VCaP (cell line): ENCODE measurements around the gene ZMYM2.

Experiments
- H3K27ac ChIP-seq: fragments of 450-650 bp; 2 replicates; pipeline ENCODE4 v1.5.1; 2017
- TF ChIP-seq, protein P1 (sequence below): fragments of 450-650 bp; conservative IDR thresholded peaks from 2 replicates; pipeline ENCODE4 v1.5.1; 2017; ENCODE audit warnings: mild to moderate bottlenecking, moderate library complexity

ZMYM2 gene

DNA sequence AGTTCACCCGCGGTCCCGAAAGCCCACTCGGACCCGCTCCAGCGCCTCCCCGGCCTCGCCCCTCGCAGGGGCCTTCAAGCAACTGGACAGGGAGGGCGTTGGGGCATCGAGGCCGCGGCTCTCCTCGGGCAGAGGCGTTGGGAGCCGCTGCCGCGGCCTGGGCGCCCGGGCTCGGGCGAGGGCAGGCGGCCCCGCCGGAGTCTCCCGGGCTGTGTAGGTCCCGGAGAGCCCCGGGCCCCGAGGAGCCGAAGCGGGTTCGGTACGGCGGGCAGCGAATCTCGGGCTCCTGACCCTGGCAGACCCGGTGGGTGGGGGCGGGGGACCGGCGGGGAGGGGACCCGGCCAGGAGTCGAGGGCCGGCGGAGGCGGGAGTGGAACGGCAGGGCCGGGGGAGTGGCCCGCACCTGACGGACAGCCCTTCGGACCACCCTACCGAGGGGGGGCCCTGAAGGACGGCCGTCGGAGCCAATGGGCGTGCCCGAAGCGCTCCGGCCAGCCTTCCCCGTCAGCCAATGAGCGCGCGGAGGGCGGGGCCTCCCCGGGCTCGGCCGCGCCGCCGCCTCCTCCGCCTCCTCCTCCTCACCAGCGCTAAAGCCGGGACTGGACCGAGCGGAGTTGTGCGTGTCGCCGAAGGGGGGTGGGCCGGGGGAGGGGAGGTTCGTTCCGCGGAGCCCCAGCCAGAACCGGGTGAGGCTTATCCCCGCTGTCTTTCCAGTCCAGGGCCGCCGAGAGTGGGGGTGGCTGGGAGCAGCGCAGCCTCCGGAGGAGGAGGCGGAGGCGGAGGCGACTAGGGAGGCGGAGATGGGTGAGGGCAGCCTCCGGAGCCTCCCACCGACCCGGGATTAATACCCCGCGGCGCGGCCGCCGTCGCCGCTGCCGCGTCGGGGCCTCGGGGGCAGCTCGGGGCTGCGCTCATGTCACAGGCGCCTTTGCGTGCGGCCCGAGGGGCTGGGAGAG, at the start of gene ZMYM2:
TSS of gene ZMYM2 (plus strand) at position 573 of the 957 bp plus-strand sequence. CDS start 34,346 bp downstream, outside the sequence.
- TF ChIP-seq, protein P1, sequence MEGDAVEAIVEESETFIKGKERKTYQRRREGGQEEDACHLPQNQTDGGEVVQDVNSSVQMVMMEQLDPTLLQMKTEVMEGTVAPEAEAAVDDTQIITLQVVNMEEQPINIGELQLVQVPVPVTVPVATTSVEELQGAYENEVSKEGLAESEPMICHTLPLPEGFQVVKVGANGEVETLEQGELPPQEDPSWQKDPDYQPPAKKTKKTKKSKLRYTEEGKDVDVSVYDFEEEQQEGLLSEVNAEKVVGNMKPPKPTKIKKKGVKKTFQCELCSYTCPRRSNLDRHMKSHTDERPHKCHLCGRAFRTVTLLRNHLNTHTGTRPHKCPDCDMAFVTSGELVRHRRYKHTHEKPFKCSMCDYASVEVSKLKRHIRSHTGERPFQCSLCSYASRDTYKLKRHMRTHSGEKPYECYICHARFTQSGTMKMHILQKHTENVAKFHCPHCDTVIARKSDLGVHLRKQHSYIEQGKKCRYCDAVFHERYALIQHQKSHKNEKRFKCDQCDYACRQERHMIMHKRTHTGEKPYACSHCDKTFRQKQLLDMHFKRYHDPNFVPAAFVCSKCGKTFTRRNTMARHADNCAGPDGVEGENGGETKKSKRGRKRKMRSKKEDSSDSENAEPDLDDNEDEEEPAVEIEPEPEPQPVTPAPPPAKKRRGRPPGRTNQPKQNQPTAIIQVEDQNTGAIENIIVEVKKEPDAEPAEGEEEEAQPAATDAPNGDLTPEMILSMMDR, result no peak
- peak within 1 kb of the TSS; percentile 97 for H3K27ac ChIP-seq

DNA sequence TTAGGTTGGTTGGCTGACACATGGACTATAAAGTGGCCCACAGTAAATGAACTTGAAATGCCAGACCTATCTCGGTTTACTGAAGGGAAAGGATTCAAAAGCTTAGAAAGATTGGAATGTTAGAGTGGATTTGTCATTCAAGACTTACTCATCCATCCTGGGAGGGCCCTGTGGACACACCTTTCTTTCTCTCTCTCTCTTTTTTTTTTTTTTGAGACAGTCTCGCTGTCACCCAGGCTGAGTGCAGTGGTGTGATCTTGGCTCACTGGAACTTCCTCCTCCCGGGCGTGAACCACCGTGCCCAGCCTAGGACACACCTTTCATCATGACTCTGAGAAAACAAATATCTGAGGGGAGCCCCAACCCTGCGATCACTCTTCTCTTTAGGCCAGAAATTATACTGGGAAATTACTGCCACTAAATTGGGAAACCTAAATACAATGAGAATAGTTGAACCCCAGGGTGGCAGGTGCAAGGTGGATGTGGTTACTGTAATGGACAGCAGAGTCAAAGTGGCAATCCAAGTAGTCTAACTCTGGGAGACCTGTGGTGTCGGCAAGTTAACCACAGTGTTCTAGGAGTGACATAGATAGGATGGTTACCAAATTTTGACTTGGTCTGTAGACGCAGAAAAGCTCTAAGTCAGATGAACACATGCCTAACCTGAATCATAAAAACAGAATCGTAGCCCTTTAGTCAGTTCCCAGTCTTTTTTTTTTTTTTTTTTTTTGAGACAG, 48.0 kb upstream of the ZMYM2 start:
- TF ChIP-seq, protein P1, result no peak
- no peak overlapping the region for H3K27ac ChIP-seq

- H3K27ac ChIP-seq, result no peak overlapping the region
- TF ChIP-seq, protein P1, result peak; percentile 75
Measured at GRCh38 chr13:19927117-19927748, 31.3 kb upstream of the ZMYM2 start.

- no peak overlapping the region for H3K27ac ChIP-seq
Measured at GRCh38 chr13:19940106-19940505, 18.4 kb upstream of the ZMYM2 start.

DNA sequence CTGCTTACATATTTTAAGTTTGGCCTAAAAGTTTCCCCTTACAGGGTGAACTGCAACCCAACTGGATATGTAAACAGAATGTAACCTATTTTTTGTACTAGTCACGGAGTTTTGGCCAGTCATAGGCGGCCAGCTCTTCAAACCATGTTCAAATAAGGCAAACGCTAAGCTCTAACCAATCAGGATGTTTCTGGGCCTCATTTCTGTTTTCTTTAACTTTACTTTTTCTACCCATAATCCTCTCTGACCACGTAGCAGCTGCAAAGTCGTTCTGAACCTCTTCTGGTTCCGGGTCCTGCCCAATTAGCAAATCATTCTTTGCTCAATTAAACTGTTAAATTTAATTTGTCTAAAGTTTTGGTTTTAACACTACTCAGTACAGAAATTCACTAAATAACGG, 8.2 kb upstream of the ZMYM2 start:
- no peak overlapping the region for H3K27ac ChIP-seq
- TF ChIP-seq, protein P1, result no peak

More at GRCh38 chr13:19940106-19940505, 18.4 kb upstream of the ZMYM2 start:
- TF ChIP-seq, protein P1, result no peak

DNA sequence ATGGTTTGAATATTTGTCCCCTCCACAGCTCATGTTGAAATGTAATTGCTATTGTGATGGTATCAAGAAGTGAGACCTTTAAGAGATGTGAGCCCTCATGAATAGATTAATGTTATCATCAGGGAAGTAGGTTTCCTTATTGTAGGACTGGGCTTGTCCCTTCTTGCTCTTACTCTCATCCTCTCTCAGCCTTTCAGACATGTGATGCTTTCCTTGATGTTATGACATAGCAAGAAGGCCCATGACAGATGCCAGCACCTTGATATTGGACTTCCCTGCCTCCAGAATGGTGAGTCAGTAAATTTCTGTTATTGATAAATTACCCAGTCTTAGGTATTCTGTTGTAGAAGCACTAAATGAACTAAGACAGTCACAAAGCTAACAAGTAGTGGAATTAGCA, 5.7 kb upstream of the ZMYM2 start:
- no peak overlapping the region for H3K27ac ChIP-seq
- TF ChIP-seq, protein P1, result no peak
